K562 (cell line): ENCODE data around the gene SHFL. TPM values are rescaled to one million over a fixed set of nuclear protein-coding genes. Genes with fewer than 3 reads are reported as not detected.
A peak's percentile ranks its signal among the peaks of the same experiment; 100 is the strongest.

Experiments used
- ATAC-seq: fragments of 200-7000 bp; cut with Tn5 transposase; 3 replicates; pipeline ENCODE4 v1.9.1; 2020; ENCODE audit warnings: moderate library complexity
- BruUV-seq: library from RNA; stranded (reverse); fragments of 400-500 nt; replicated peaks from 2 replicates; lab custom pipeline; 2021; lab: Mats Ljungman, UMichigan
- CTCF ChIA-PET: fragments of 300-600 bp; formaldehyde crosslinking; extraction: SDS; loops from one replicate; lab custom pipeline; 2021; ENCODE audit warnings: low intra/inter-chr PET ratio; lab: Yijun Ruan, JAX
- POLR2A ChIA-PET: fragments of 300-600, 350-650 bp; sonication (Branson Sonifier 250); formaldehyde crosslinking; extraction: SDS; loops from one replicate; lab custom pipeline; 2021; ENCODE audit warnings: antibody characterized with exemption, inconsistent platforms; lab: Yijun Ruan, JAX
- DNase-seq, 4 experiments: peaks; one replicate each; pipeline versions ENCODE4 v3.0.0 to v3.0.0-alpha.2; 2011 to 2018; ENCODE audit warnings: low spot score in 3 of 4, mixed read lengths in 3 of 4; ENCODE audit errors: extremely low read depth in 1 of 4
- FAIRE-seq: peaks from 2 replicates; lab custom pipeline; 2011; peaks lifted over from hg19 to GRCh38; lab: Jason Lieb, UNC
- H2AFZ ChIP-seq: 2 replicates; pipeline ENCODE4 v1.6.0; 2011; ENCODE audit warnings: low read depth, low read length, control low read depth, inconsistent platforms
- H3K27ac ChIP-seq: fragments of 200-600 bp; 3 replicates; pipeline ENCODE4 v1.8.0; 2011; ENCODE audit warnings: low read depth, mild to moderate bottlenecking, control low read depth, inconsistent platforms, low read length, moderate library complexity, mixed read lengths; ENCODE audit errors: extremely low read depth
- H3K27me3 ChIP-seq, 2 experiments: fragments of 300-600 bp in 1 of 2; 2 replicates in 1 of 2; 3 replicates in 1 of 2; pipeline versions ENCODE4 v1.6.0 to v1.8.0; 2011; ENCODE audit warnings: inconsistent platforms in 2 of 2, low read length in 2 of 2, mild to moderate bottlenecking in 1 of 2, mixed read lengths in 1 of 2, moderate library complexity in 1 of 2; ENCODE audit not compliant: control insufficient read depth in 2 of 2, insufficient read depth in 2 of 2
- H3K36me3 ChIP-seq: fragments of 300-600 bp; 3 replicates; pipeline ENCODE4 v1.8.0; 2011; ENCODE audit warnings: mild to moderate bottlenecking, low read length, inconsistent platforms; ENCODE audit not compliant: control insufficient read depth, insufficient read depth
- H3K4me1 ChIP-seq, 2 experiments: fragments of 200-600 bp in 1 of 2; replicated peaks in 1 of 2; 2 replicates in 1 of 2; 3 replicates in 1 of 2; pipeline versions ENCODE4 v1.5.1 to v1.8.0; 2011; ENCODE audit warnings: inconsistent platforms in 2 of 2, low read length in 2 of 2, mild to moderate bottlenecking in 1 of 2, mixed read lengths in 1 of 2, moderate library complexity in 1 of 2; ENCODE audit not compliant: control insufficient read depth in 2 of 2, insufficient read depth in 2 of 2
- H3K4me2 ChIP-seq: 2 replicates; pipeline ENCODE4 v1.6.1; 2011; ENCODE audit warnings: low read length, control low read depth, inconsistent platforms, mixed read lengths; ENCODE audit not compliant: insufficient read depth
- H3K4me3 ChIP-seq: fragments of 200-600 bp; sonication (generic), shearing (Covaris generic); 2 replicates; pipeline ENCODE4 v1.5.1; 2016; ENCODE audit warnings: control low read depth, inconsistent platforms
- H3K79me2 ChIP-seq: fragments of 200-600 bp; 3 replicates; pipeline ENCODE4 v1.8.0; 2011; ENCODE audit warnings: low read length, inconsistent platforms; ENCODE audit not compliant: control insufficient read depth, insufficient read depth
- H3K9ac ChIP-seq, 2 experiments: 2 replicates each; pipeline versions ENCODE4 v1.6.0 to v1.6.1; 2011; ENCODE audit warnings: low read depth in 2 of 2, low read length in 2 of 2, control low read depth in 1 of 2, inconsistent platforms in 1 of 2, mild to moderate bottlenecking in 1 of 2, mixed read lengths in 1 of 2; ENCODE audit not compliant: insufficient read depth in 1 of 2
- H3K9me1 ChIP-seq: one replicate; pipeline ENCODE4 v1.6.0; 2011; ENCODE audit warnings: inconsistent platforms, mild to moderate bottlenecking, low read length, moderate library complexity; ENCODE audit not compliant: control insufficient read depth, insufficient read depth
- H3K9me3 ChIP-seq: replicated peaks from 2 replicates; pipeline ENCODE4 v1.5.1; 2011; ENCODE audit warnings: low read depth, low read length, inconsistent platforms; ENCODE audit not compliant: control insufficient read depth, insufficient read depth
- H4K20me1 ChIP-seq: replicated peaks from 2 replicates; pipeline ENCODE4 v1.6.1; 2011; ENCODE audit warnings: low read length, inconsistent platforms, mixed read lengths; ENCODE audit not compliant: control insufficient read depth, insufficient read depth
- CGGBP1 ChIP-seq: fragments of 250-450 bp; sonication (Bioruptor Pico); IDR thresholded peaks from 2 replicates; pipeline ENCODE4 v1.9.0; 2021; ENCODE audit warnings: mild to moderate bottlenecking
- HNRNPUL1 ChIP-seq: fragments of 200-400 bp; formaldehyde crosslinking; IDR thresholded peaks from 2 replicates; pipeline ENCODE4 v1.6.1; 2017; ENCODE audit warnings: low read length
- KLF6 ChIP-seq: fragments of 250-450 bp; sonication (Bioruptor Pico); IDR thresholded peaks from 2 replicates; pipeline ENCODE4 v1.4.0; 2020; ENCODE audit warnings: mild to moderate bottlenecking, moderate library complexity, borderline replicate concordance
- NFIC ChIP-seq: fragments of 450-650 bp; IDR thresholded peaks from 2 replicates; pipeline ENCODE4 v1.6.1; 2017; ENCODE audit warnings: mild to moderate bottlenecking, inconsistent platforms
- NFIX ChIP-seq: fragments of 250-450 bp; sonication (Bioruptor Pico); IDR thresholded peaks from 2 replicates; pipeline ENCODE4 v1.4.0; 2020; ENCODE audit warnings: low read depth, mild to moderate bottlenecking, moderate library complexity
- SAP30 ChIP-seq: fragments of 200-600 bp; sonication (generic); IDR thresholded peaks from 2 replicates; pipeline ENCODE4 v1.6.1; 2012; ENCODE audit warnings: borderline replicate concordance, low read depth, mild to moderate bottlenecking, moderate library complexity, low read length, control low read depth, inconsistent platforms; ENCODE audit not compliant: insufficient read depth, poor library complexity, severe bottlenecking
- ZNF699 ChIP-seq: fragments of 250-450 bp; sonication (Bioruptor Pico); IDR thresholded peaks from 2 replicates; pipeline ENCODE4 v1.8.0; 2021; ENCODE audit warnings: mild to moderate bottlenecking, moderate library complexity; ENCODE audit not compliant: insufficient replicate concordance
- WGBS: fragments of 100-300 bp; shearing (Covaris generic); methylation state at CpG from one replicate; pipeline ENCODE4 v1.1.6; 2016; ENCODE audit warnings: low coverage, mixed read lengths; ENCODE audit not compliant: insufficient coverage; ENCODE audit errors: missing lambda C conversion rate; 5-methylcytosine and 5-hydroxymethylcytosine counted together
- in situ Hi-C: fragments of 300-500 bp; cut with MboI; formaldehyde crosslinking; loops from 4 replicates; pipeline ENCODE4 v1.15.0; 2018; ENCODE audit warnings: inconsistent platforms, mixed read lengths
- intact Hi-C: fragments of 100-400 bp; cut with micrococcal nuclease; formaldehyde crosslinking; loops from 2 replicates; pipeline ENCODE4 v1.14.2; 2022
- polyA plus RNA-seq, 8 experiments: library from polyadenylated mRNA; depleted of rRNA in 4 of 8; stranded (reverse) in 5 of 8; unstranded in 3 of 8; fragments of >200 nt; fragmentation: Nextera tagmentation in 2 of 8; fragmentation: Illumina TruSeq in 1 of 8; extraction: Ambion mirVana in 2 of 8; extraction: Trizol in 1 of 8; gene quantifications; 2 replicates each; pipeline versions ENCODE4 v1.2.1 to v1.2.3, GENCODE V29; 2011 to 2014; ENCODE audit warnings: inconsistent platforms in 1 of 8, missing spikeins in 1 of 8
- total RNA-seq, 7 experiments: library from RNA; depleted of rRNA in 6 of 7; stranded (reverse); fragments of >200 nt in 6 of 7; fragmentation: Illumina TruSeq in 2 of 7; extraction: Trizol in 2 of 7; gene quantifications; 2 replicates each; pipeline versions ENCODE4 v1.2.1 to v1.2.3, GENCODE V29; 2011 to 2021; ENCODE audit warnings: low replicate concordance in 1 of 7

SHFL gene
- total and polyA plus RNA-seq, 9 of the 15 experiments (the other 6 are each of a cell fraction or from before 2014, with no cell fraction given): 1.5 to 25.7 (median 13.0) TPM

GRCh38 chr19:10037367-10037766 is 48.8 kb upstream of the SHFL start:
- no peaks in the 10 kb centered on the region for H3K9me1 ChIP-seq
- H3K4me1 ChIP-seq: no peaks in the 10 kb centered on the region
- H3K79me2 ChIP-seq: no peaks in the 10 kb centered on the region
- WGBS: 3% methylated on average over 4 of the region's 4 CpGs
- no peaks in the 10 kb centered on the region for H4K20me1 ChIP-seq
- ChIA-PET CTCF (no interaction called here), POLR2A (interaction anchor here (0.6 kb wide), 1 partner anchor 605 kb away, joined by 3 read pairs; no protein-coding TSS in a partner anchor)
- no peaks in the 10 kb centered on the region for H3K9me3 ChIP-seq
- no peak overlapping the region for H3K4me3 ChIP-seq
- no peak for DNase-seq
- no peak overlapping the region for H3K27ac ChIP-seq
- intact Hi-C loops: no loop called here
- no peak for FAIRE-seq
- no TSS peak for BruUV-seq
- peaks cover 17 to 62% of the 10 kb centered on the region in 2 experiments; a peak in 4 of 5 replicates for H3K27me3 ChIP-seq
- no peak overlapping the region for H3K9ac ChIP-seq
- no peak overlapping the region for H3K4me2 ChIP-seq
- in situ Hi-C loops: no loop called here
- H2AFZ ChIP-seq: no peak overlapping the region
- TF ChIP-seq KLF6 (CRISPR knock-in tag) (no peak), ZNF699 (no peak), HNRNPUL1 (no peak), SAP30 (no peak)
- no peak for ATAC-seq
- H3K36me3 ChIP-seq: no peaks in the 10 kb centered on the region

GRCh38 chr19:10037809-10038208 is 48.3 kb upstream of the SHFL start:
- FAIRE-seq: no peak

More at GRCh38 chr19:10037809-10038208, 48.3 kb upstream of the SHFL start:
- no TSS peak for BruUV-seq
- POLR2A ChIA-PET: no interaction called here
- Histone ChIP-seq H3K27me3 (peaks cover 13 to 58% of the 10 kb centered on the region in 2 experiments; a peak in 4 of 5 replicates), H3K4me1 (no peaks in the 10 kb centered on the region)
- in situ Hi-C loops (no loop called here), intact Hi-C loops (no loop called here)
- TF ChIP-seq NFIC: peak; percentile 95
- TF ChIP-seq NFIX (CRISPR knock-in tag): peak; percentile 75
- TF ChIP-seq CGGBP1 (CRISPR knock-in tag): no peak
- TF ChIP-seq, all 486 proteins: peak for 2
- Histone ChIP-seq H3K79me2 (no peaks in the 10 kb centered on the region), H3K4me3 (no peak overlapping the region), H3K9me1 (no peaks in the 10 kb centered on the region), H3K27ac (no peak overlapping the region), H3K4me2 (no peak overlapping the region), H3K9ac (no peak overlapping the region; a peak in 1 of 4 replicates), H3K36me3 (no peaks in the 10 kb centered on the region), H3K9me3 (no peaks in the 10 kb centered on the region), H4K20me1 (no peaks in the 10 kb centered on the region), H2AFZ (no peak overlapping the region)
- CTCF ChIA-PET: no interaction called here
- DNase-seq (no peak), ATAC-seq (no peak)
- 0% methylated on average over 5 of the region's 5 CpGs for WGBS
